ENCODE results near the gene MCM9.

GRCh38 chr6:118893807-118894424, 41.0 kb downstream of the MCM9 start, which contains the start of gene ASF1A:
- TF ChIP-seq CTCF (IDR thresholded peaks at IDR 0.05; ENCODE audit: poor library complexity), result peak; percentile 77
- TF ChIP-seq EZH2phosphoT487 (IDR thresholded peaks at IDR 0.05; ENCODE audit: low read depth, severe bottlenecking, unreplicated experiment), result no peak
